Measurements from ENCODE around the gene SPNS3. TPM values are rescaled to one million over a fixed set of nuclear protein-coding genes. Genes with fewer than 3 reads are reported as not detected.

Gene SPNS3, protein sequence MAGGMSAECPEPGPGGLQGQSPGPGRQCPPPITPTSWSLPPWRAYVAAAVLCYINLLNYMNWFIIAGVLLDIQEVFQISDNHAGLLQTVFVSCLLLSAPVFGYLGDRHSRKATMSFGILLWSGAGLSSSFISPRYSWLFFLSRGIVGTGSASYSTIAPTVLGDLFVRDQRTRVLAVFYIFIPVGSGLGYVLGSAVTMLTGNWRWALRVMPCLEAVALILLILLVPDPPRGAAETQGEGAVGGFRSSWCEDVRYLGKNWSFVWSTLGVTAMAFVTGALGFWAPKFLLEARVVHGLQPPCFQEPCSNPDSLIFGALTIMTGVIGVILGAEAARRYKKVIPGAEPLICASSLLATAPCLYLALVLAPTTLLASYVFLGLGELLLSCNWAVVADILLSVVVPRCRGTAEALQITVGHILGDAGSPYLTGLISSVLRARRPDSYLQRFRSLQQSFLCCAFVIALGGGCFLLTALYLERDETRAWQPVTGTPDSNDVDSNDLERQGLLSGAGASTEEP
- total RNA-seq, result not detected in 2 replicates

DNA sequence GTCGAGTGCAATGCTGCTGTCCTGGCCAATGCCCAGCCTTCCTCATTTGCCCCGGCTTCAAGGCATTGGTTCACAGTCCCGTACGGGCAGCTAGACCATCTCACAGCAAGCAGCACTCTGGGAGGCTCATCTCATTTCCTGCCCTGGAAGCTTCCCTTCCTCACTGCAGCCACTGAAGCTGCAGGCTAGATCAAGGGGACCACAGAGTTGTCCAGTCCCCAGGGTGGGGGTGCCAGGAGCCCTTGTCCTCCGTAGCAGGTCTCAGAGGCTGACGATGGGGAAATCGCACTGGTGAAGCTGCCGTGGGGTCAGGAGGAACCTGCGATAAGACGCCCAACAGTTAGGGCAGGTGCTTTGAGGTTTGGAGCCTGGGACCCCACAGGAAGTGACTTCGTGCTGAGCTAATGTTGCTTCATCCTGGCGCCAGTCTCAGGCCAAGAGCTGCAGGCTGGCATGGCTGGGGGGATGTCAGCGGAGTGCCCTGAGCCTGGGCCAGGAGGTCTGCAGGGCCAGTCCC, at the start of gene SPNS3:
TSS of gene SPNS3 (plus strand) at position 426 of the 517 bp plus-strand sequence. CDS start at position 454, 28 bp downstream.

DNA sequence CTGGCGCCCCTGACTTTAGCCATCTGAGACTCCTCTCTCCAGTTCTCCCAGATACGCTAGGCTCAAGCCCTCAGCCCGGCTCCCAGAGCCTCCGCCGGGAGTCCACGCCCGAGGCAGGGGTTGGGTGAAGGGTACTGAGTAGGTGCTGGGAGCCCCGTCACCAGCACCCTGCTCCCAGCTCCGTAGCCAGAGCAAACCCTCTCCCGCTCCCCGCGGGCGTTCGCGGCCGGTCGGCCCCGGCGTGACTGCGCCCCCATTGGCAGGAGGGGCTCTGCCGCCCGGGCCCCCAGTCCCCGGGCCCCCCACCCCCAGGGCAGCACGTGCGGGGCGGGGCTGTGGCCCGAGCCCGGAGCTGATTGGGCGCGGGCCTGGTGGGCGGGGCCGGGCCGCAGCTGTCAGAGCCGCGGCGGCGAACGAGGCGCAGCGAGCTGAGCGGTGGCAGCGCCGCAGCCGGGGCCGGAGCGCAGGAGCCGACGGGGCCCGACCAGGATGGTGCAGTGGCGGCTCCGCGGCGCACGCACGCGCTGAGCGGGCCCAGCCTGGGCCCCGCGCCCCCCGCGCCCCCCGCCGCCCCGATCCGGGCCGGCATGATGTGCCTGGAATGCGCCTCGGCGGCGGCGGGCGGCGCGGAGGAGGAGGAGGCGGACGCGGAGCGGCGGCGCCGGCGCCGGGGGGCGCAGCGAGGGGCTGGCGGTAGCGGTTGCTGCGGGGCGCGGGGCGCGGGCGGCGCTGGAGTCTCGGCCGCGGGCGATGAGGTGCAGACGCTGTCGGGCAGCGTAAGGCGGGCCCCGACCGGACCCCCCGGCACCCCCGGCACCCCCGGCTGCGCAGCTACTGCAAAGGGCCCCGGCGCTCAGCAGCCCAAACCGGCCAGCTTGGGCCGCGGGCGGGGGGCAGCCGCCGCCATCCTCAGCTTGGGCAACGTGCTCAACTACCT, 65.0 kb downstream of the SPNS3 start, which contains the start of gene SPNS2:
TSS of gene SPNS2 (plus strand) at position 421 of the 937 bp plus-strand sequence. CDS start at position 588, 167 bp downstream.

Other genes with a start within 250 kb of the SPNS3 start
- 33.3 and 44.4 TPM in 2 replicates for gene ANKFY1, start 170.0 kb upstream of the SPNS3 start, total RNA-seq
- 10.9 and 16.9 TPM in 2 replicates for gene UBE2G1, start 67.3 kb upstream of the SPNS3 start, total RNA-seq
- gene SPNS2, start 64.9 kb downstream of the SPNS3 start, total RNA-seq, result 0.09 and 0.16 TPM in 2 replicates
- 21.9 and 32.3 TPM in 2 replicates for gene MYBBP1A, start 121.4 kb downstream of the SPNS3 start, total RNA-seq
- under 0.01 TPM in 1 of 2 replicates, not detected in the other for gene GGT6, start 126.6 kb downstream of the SPNS3 start, total RNA-seq
- 0.47 and 10.1 TPM in 2 replicates for gene SMTNL2, start 150.6 kb downstream of the SPNS3 start, total RNA-seq
- 0.17 TPM in 1 of 2 replicates, not detected in the other for gene ALOX15, start 207.7 kb downstream of the SPNS3 start, total RNA-seq